WTC11 (cell line): Measurements from ENCODE around the gene NPC2.

ENCODE experiments used
- CREM ChIP-seq: sonication (generic); formaldehyde crosslinking; IDR thresholded peaks from 2 replicates; pipeline ENCODE4 v1.8.1; 2022; ENCODE audit warnings: mild to moderate bottlenecking, missing genetic modification reagents, moderate library complexity
- JUN ChIP-seq: sonication (generic); formaldehyde crosslinking; IDR thresholded peaks from 2 replicates; pipeline ENCODE4 v1.8.0; 2023; ENCODE audit warnings: mild to moderate bottlenecking, missing genetic modification reagents
- NFE2L1 ChIP-seq: sonication (generic); formaldehyde crosslinking; IDR thresholded peaks from 2 replicates; pipeline ENCODE4 v1.8.1; 2023; ENCODE audit warnings: missing genetic modification reagents
- NFYB ChIP-seq: sonication (generic); formaldehyde crosslinking; conservative IDR thresholded peaks from 2 replicates; pipeline ENCODE4 v1.8.0; 2022; ENCODE audit warnings: low read depth, missing genetic modification reagents
- SMAD4 ChIP-seq: sonication (generic); formaldehyde crosslinking; IDR thresholded peaks from 2 replicates; pipeline ENCODE4 v1.8.0; 2022; ENCODE audit warnings: mild to moderate bottlenecking, missing genetic modification reagents
- TF ChIP-seq, protein P1 (sequence below): fragments of 200-600 bp; IDR thresholded peaks from 2 replicates; pipeline ENCODE4 v1.8.0; 2022; ENCODE audit warnings: antibody characterized with exemption
- TF ChIP-seq, protein P2 (sequence below): sonication (generic); formaldehyde crosslinking; IDR thresholded peaks from 2 replicates; pipeline ENCODE4 v1.8.1; 2022; ENCODE audit warnings: missing genetic modification reagents, borderline replicate concordance
- TF ChIP-seq, protein P3 (sequence below): sonication (generic); formaldehyde crosslinking; conservative IDR thresholded peaks from 2 replicates; pipeline ENCODE4 v1.8.1; 2022; ENCODE audit warnings: mild to moderate bottlenecking, missing genetic modification reagents
- TF ChIP-seq, protein P4 (sequence below): sonication (generic); formaldehyde crosslinking; IDR thresholded peaks from 2 replicates; pipeline ENCODE4 v1.8.1; 2023; ENCODE audit warnings: mild to moderate bottlenecking, moderate library complexity, missing genetic modification reagents
- TF ChIP-seq, protein P5 (sequence below): sonication (generic); formaldehyde crosslinking; conservative IDR thresholded peaks from 2 replicates; pipeline ENCODE4 v1.8.1; 2023; ENCODE audit warnings: mild to moderate bottlenecking, low read depth, missing genetic modification reagents, moderate library complexity

DNA sequence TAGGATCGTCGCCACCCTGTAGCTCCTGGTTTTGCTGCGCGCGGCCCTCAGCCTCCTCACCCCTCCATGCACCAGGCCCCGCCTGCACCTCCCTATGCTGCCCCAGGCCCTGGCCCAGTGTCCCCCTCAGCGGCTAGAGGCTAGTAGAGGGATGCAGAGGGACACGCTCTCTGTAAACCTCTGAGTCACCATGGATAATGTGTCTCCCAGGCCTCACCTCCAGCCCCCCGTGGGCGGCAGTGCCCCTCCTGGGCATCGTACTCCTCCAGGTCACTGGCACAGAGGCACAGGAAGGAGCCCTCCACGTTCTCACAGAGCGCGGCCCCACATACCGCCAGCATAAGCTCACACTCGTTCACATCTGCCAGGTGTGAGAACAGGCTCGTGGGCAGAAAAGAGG, 12.7 kb upstream of the NPC2 start:
- TF ChIP-seq NFYB (CRISPR knock-in tag) (no peak), SMAD4 (CRISPR knock-in tag) (no peak), JUN (CRISPR knock-in tag) (no peak), NFE2L1 (CRISPR knock-in tag) (no peak), CREM (no peak)
- TF ChIP-seq, protein P1, sequence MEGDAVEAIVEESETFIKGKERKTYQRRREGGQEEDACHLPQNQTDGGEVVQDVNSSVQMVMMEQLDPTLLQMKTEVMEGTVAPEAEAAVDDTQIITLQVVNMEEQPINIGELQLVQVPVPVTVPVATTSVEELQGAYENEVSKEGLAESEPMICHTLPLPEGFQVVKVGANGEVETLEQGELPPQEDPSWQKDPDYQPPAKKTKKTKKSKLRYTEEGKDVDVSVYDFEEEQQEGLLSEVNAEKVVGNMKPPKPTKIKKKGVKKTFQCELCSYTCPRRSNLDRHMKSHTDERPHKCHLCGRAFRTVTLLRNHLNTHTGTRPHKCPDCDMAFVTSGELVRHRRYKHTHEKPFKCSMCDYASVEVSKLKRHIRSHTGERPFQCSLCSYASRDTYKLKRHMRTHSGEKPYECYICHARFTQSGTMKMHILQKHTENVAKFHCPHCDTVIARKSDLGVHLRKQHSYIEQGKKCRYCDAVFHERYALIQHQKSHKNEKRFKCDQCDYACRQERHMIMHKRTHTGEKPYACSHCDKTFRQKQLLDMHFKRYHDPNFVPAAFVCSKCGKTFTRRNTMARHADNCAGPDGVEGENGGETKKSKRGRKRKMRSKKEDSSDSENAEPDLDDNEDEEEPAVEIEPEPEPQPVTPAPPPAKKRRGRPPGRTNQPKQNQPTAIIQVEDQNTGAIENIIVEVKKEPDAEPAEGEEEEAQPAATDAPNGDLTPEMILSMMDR = no peak
- TF ChIP-seq, protein P2, sequence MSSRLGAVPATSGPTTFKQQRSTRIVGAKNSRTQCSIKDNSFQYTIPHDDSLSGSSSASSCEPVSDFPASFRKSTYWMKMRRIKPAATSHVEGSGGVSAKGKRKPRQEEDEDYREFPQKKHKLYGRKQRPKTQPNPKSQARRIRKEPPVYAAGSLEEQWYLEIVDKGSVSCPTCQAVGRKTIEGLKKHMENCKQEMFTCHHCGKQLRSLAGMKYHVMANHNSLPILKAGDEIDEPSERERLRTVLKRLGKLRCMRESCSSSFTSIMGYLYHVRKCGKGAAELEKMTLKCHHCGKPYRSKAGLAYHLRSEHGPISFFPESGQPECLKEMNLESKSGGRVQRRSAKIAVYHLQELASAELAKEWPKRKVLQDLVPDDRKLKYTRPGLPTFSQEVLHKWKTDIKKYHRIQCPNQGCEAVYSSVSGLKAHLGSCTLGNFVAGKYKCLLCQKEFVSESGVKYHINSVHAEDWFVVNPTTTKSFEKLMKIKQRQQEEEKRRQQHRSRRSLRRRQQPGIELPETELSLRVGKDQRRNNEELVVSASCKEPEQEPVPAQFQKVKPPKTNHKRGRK (CRISPR knock-in tag) = no peak
- TF ChIP-seq, protein P3, sequence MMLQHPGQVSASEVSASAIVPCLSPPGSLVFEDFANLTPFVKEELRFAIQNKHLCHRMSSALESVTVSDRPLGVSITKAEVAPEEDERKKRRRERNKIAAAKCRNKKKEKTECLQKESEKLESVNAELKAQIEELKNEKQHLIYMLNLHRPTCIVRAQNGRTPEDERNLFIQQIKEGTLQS = no peak
- TF ChIP-seq, protein P4, sequence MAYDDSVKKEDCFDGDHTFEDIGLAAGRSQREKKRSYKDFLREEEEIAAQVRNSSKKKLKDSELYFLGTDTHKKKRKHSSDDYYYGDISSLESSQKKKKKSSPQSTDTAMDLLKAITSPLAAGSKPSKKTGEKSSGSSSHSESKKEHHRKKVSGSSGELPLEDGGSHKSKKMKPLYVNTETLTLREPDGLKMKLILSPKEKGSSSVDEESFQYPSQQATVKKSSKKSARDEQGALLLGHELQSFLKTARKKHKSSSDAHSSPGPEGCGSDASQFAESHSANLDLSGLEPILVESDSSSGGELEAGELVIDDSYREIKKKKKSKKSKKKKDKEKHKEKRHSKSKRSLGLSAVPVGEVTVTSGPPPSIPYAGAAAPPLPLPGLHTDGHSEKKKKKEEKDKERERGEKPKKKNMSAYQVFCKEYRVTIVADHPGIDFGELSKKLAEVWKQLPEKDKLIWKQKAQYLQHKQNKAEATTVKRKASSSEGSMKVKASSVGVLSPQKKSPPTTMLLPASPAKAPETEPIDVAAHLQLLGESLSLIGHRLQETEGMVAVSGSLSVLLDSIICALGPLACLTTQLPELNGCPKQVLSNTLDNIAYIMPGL (CRISPR knock-in tag) = no peak
- TF ChIP-seq, protein P5, sequence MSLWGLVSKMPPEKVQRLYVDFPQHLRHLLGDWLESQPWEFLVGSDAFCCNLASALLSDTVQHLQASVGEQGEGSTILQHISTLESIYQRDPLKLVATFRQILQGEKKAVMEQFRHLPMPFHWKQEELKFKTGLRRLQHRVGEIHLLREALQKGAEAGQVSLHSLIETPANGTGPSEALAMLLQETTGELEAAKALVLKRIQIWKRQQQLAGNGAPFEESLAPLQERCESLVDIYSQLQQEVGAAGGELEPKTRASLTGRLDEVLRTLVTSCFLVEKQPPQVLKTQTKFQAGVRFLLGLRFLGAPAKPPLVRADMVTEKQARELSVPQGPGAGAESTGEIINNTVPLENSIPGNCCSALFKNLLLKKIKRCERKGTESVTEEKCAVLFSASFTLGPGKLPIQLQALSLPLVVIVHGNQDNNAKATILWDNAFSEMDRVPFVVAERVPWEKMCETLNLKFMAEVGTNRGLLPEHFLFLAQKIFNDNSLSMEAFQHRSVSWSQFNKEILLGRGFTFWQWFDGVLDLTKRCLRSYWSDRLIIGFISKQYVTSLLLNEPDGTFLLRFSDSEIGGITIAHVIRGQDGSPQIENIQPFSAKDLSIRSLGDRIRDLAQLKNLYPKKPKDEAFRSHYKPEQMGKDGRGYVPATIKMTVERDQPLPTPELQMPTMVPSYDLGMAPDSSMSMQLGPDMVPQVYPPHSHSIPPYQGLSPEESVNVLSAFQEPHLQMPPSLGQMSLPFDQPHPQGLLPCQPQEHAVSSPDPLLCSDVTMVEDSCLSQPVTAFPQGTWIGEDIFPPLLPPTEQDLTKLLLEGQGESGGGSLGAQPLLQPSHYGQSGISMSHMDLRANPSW (CRISPR knock-in tag) = no peak
